ENCODE data around the gene CNTF.

CNTF gene

DNA sequence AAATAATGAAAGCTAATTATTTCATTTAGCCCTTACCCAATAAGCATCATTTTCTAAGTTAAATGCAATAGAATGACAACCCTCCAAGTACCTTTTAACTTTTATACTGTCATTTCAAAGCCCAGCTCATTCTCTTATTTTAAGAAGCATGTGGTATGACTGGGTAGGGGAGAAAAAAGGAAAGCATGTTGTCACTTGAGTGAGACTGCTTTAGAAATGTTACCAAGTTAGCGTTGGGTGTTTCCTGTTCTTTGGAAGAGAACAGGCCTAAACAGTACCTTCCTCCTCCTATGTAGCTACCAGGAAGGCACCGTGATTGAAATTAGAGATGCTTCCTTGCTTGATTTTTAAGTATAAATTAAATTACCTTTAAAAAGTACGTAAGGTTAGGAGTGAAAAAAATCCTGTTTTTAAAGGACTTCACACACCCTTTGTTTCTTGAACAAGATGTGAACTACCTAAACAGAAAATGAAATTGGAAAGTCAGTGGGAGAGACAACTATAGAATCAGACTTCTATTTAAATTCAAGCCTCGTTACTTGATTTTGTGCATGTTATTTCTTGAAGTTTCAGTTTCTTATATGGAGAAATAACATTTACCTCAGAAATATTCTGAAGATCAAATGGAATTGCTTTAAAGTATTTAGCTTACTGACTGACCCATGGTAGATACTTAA is 741 bp upstream of the CNTF start:
- H3K4me3 Mint-ChIP-seq: no peak overlapping the region
- no peaks in the 10 kb centered on the region for H3K9me3 Mint-ChIP-seq
- no peak overlapping the region for H3K27ac Mint-ChIP-seq
- H3K36me3 Mint-ChIP-seq (ENCODE audit: low read depth): peaks cover 86% of the 10 kb centered on the region
- intact Hi-C loops (cut with micrococcal nuclease): no loop called here
- no peaks in the 10 kb centered on the region for H3K27me3 Mint-ChIP-seq
- peaks cover 7% of the 10 kb centered on the region for H3K4me1 Mint-ChIP-seq (ENCODE audit: low read depth)

DNA sequence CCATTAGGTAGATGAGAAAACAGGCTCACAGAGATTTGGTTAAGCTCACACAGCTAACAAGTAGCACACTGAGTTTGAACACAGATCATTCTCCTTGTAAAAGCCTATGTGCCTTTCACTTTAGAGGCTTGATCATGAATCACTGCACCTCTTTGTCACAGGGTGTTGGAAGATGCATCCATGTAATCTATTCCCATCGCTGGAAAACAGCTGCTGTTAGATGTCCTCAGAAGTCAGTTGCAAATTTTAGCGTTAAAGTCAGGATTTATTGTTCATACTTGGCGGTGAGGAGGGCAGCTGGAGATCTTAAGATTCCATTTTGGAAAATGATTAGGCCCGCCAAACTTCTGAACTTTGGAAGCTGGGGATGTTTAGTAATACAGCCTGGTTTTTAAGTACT is 2.6 kb downstream of the CNTF start:
- Mint-ChIP-seq H3K36me3 (ENCODE audit: low read depth) (peaks cover 66% of the 10 kb centered on the region), H3K4me3 (no peak overlapping the region), H3K27me3 (no peaks in the 10 kb centered on the region), H3K9me3 (no peaks in the 10 kb centered on the region), H3K27ac (no peak overlapping the region), H3K4me1 (ENCODE audit: low read depth) (peaks cover 12% of the 10 kb centered on the region)
- intact Hi-C loops (cut with micrococcal nuclease): no loop called here

DNA sequence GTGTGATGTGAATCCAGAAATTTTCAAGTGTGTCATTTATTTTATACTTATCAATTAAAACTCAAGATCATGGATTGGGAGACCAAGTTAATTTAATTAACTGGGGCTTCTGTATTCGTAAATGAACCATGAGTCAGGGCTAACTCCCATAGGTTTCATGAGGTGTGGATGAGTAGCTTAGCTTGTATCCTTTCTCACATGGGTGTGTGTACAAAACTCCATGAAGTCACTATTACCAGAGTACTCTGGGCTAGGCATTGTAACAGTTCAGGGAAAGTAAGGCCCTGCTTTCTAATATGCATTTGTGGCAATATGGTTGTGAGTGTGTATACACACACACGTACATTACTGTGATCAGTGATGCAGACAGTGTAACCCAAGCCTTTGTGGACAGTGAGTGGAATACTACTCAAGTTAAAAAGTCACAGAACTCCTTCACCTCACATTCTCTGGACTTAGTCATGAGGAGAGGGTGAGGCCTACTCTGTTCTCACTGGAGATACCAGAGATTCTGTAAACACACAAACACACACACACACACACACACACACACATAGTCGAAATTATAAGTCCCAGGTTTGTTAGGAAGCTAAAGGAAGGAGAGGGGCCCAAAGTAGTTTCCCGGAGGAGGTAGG is 3.5 kb downstream of the CNTF start:
- Mint-ChIP-seq H3K27ac (peak overlapping the region; percentile 64), H3K4me3 (no peak overlapping the region), H3K4me1 (ENCODE audit: low read depth) (peaks cover 12% of the 10 kb centered on the region), H3K27me3 (no peaks in the 10 kb centered on the region), H3K36me3 (ENCODE audit: low read depth) (peaks cover 61% of the 10 kb centered on the region), H3K9me3 (no peaks in the 10 kb centered on the region)
- intact Hi-C loops (cut with micrococcal nuclease): no loop called here

DNA sequence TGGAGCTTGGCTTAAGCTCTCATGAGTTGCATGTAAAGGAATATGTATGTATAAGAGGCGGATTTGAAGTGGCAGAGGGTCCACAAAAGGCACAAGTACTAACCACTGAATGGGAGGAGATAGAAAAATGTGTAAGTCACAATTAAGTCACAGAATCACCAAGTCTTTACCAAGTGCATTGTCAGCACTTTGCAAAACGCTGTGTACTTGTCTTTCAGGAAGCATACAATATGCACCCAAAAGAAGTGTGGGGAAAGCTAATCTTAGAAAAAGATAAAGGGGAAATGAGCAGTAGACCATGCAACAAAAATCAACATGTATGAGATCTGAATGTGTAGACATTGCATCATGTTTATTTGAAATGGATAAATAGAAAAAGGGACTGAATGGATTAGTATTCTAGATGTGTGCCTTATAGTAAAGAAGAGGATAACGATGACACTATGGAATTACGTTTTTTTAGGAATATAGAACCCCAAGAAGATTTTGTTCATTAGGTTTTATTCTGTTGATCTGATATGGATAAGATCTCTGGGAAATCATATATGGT is 4.5 kb downstream of the CNTF start:
- Mint-ChIP-seq H3K27ac (no peak overlapping the region), H3K9me3 (no peaks in the 10 kb centered on the region), H3K4me3 (no peak overlapping the region), H3K36me3 (ENCODE audit: low read depth) (peaks cover 58% of the 10 kb centered on the region), H3K27me3 (no peaks in the 10 kb centered on the region), H3K4me1 (ENCODE audit: low read depth) (peaks cover 12% of the 10 kb centered on the region)
- intact Hi-C loops (cut with micrococcal nuclease): no loop called here

DNA sequence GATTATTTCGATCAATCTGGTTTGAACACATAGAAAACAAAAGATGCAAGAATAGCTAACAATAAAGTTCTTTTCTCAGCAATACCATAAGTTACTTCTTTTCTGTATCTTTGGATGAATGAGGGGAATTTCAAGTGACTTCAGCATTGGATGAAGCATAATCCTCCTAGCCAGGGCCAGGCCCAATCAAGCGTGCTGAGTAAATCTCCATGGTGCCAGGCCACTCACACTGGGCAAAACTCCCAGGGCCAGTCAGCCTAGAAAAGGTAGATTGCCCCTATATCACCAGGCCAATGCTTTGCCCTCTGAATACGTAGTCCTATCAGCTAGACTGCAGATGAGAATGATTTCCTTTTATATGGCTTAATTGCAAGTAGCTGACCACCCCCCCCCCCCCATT is 6.0 kb downstream of the CNTF start:
- Mint-ChIP-seq H3K36me3 (ENCODE audit: low read depth) (peaks cover 44% of the 10 kb centered on the region), H3K4me3 (no peak overlapping the region), H3K4me1 (ENCODE audit: low read depth) (peaks cover 12% of the 10 kb centered on the region), H3K27ac (no peak overlapping the region), H3K27me3 (no peaks in the 10 kb centered on the region), H3K9me3 (no peaks in the 10 kb centered on the region)
- intact Hi-C loops (cut with micrococcal nuclease): no loop called here

DNA sequence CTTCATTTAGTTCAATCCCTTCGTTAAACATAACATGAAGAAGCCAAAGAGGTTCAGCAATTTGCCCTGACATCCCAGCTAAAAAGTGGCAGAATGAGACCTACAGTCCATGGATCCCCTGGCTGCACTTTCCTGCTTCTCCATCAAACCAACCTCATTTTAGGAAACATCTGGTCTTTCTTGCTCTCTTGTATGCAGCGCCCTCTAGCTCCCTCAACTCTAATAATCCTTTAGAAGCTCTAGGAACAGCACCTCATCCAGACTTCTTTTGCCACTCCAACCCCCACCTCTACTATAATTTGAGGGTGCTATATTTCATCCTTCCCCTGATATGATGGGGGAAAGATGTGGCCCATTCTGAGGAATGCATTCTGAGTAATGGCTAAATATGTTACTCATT is 7.4 kb downstream of the CNTF start:
- H3K4me1 Mint-ChIP-seq (ENCODE audit: low read depth): peaks cover 12% of the 10 kb centered on the region
- H3K27ac Mint-ChIP-seq: no peak overlapping the region
- no peaks in the 10 kb centered on the region for H3K9me3 Mint-ChIP-seq
- no peak overlapping the region for H3K4me3 Mint-ChIP-seq
- H3K36me3 Mint-ChIP-seq (ENCODE audit: low read depth): peaks cover 30% of the 10 kb centered on the region
- intact Hi-C loops (cut with micrococcal nuclease): no loop called here
- H3K27me3 Mint-ChIP-seq: no peaks in the 10 kb centered on the region

DNA sequence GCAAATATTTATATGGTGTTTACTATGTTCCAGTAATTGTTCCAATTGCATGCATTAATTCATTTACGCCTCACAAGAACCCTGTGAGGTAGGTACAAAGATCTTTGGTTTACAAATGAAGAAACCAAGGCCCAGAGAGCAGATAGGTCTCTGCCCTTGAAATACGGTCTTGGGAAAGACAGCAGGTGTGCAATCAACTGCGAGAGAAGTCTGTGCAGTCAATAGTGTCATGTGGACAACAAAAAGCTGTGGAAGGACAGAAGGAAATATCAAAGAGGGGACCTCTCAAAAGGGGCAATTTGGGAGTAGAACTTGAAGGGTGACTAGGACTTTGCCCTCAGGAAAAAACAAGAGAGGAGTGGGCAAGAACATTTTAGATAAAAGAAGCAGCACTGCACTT is 8.9 kb downstream of the CNTF start:
- peaks cover 17% of the 10 kb centered on the region for H3K36me3 Mint-ChIP-seq (ENCODE audit: low read depth)
- H3K4me1 Mint-ChIP-seq (ENCODE audit: low read depth): peaks cover 8% of the 10 kb centered on the region
- intact Hi-C loops (cut with micrococcal nuclease): no loop called here
- H3K27ac Mint-ChIP-seq: no peak overlapping the region
- H3K9me3 Mint-ChIP-seq: no peaks in the 10 kb centered on the region
- H3K27me3 Mint-ChIP-seq: no peaks in the 10 kb centered on the region
- H3K4me3 Mint-ChIP-seq: no peak overlapping the region

DNA sequence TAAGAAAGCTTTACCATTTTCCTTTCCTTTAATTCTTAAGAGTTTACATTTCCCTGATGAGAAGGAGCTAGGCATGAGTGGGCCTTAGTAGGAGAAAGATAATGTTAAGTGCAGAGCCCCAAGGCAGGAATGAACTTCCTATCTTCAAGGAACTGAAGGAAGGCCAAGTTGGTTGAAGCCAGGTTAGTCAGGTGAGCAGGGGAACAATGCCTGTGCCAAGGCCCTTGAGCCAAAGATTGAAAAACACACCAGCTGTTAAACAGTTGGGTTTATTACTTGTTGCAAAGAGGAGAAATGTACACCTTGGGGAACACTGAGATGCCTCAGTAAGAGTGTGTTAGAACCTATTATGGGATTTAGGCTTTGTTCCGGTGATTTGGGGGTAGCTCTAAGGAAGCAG is 10.0 kb downstream of the CNTF start:
- Mint-ChIP-seq H3K36me3 (ENCODE audit: low read depth) (peaks cover 6% of the 10 kb centered on the region), H3K27ac (no peak overlapping the region), H3K4me1 (ENCODE audit: low read depth) (no peaks in the 10 kb centered on the region), H3K27me3 (no peaks in the 10 kb centered on the region), H3K9me3 (no peaks in the 10 kb centered on the region), H3K4me3 (no peak overlapping the region)
- intact Hi-C loops (cut with micrococcal nuclease): no loop called here

DNA sequence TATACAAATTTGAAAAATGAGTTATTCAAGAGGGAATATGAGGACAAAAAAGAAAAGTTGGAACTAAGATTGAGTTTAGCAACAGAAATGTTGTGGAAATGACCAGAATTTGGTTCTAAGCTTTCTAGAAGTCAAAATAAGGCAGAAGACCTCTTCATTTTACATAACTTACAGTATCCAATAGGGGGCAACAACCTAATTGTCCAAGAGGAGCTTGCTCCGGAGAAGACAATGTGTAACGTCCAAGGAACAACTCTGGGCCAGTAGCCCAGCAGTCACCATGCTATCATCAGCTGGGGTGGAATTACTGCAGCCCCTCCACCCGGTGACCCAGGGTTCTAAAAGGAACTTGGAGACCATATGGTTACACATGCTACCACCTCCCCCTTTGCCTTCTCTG is 14.1 kb downstream of the CNTF start:
- Mint-ChIP-seq H3K36me3 (ENCODE audit: low read depth) (no peaks in the 10 kb centered on the region), H3K9me3 (no peaks in the 10 kb centered on the region)
- intact Hi-C loops (cut with micrococcal nuclease): no loop called here

DNA sequence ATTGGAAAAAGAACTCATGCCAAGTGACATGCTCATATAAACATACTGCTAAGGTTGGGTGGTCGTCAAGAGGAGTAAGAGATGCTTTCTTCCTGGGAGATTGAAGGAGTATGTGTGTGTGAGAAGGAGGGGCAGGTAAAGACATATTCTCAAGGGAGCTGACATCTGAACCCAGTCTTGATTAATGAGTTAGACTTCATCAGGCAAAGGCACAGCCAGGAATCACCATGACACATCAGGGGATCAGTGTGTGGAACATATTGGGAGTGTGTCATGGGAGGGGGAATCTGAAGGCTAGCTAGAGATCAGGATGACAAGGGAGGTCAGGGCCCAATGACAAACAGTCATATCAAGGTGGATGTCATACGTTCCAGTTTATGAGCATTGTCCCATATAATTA is 14.9 kb downstream of the CNTF start:
- Mint-ChIP-seq H3K9me3 (no peaks in the 10 kb centered on the region), H3K27me3 (no peaks in the 10 kb centered on the region), H3K4me1 (ENCODE audit: low read depth) (peaks cover 27% of the 10 kb centered on the region), H3K4me3 (no peak overlapping the region), H3K27ac (peak overlapping the region; percentile 45), H3K36me3 (ENCODE audit: low read depth) (no peaks in the 10 kb centered on the region)
- intact Hi-C loops (cut with micrococcal nuclease): no loop called here

More for the DNA sequence above, 14.1 kb downstream of the CNTF start:
- Mint-ChIP-seq H3K27me3 (no peaks in the 10 kb centered on the region), H3K4me3 (no peak overlapping the region), H3K4me1 (ENCODE audit: low read depth) (peaks cover 25% of the 10 kb centered on the region), H3K27ac (no peak overlapping the region)

DNA sequence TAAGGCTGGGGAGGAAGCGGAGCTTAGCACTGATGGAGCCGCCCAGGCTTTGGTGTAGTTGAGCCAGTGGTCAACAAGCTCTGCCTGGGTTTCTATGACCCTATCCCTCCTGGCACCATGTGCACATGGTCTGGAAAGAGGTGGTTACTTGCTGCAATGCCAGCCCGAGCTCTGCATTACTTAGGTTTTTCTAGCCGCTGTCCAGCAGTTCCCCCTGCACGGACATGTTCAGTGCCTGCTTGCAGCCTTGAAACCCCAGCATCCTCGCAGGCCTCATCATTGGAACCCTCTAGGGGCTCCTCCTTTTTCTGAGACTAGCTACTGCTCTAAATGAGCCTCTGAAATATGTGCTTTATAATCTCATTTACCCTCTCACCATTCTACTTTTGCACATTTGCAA is 16.6 kb downstream of the CNTF start:
- no peak overlapping the region for H3K27ac Mint-ChIP-seq
- H3K9me3 Mint-ChIP-seq: no peaks in the 10 kb centered on the region
- intact Hi-C loops (cut with micrococcal nuclease): no loop called here
- H3K27me3 Mint-ChIP-seq: peaks cover under 1% of the 10 kb centered on the region
- H3K4me3 Mint-ChIP-seq: no peak overlapping the region
- H3K36me3 Mint-ChIP-seq (ENCODE audit: low read depth): no peaks in the 10 kb centered on the region
- H3K4me1 Mint-ChIP-seq (ENCODE audit: low read depth): peaks cover 27% of the 10 kb centered on the region

DNA sequence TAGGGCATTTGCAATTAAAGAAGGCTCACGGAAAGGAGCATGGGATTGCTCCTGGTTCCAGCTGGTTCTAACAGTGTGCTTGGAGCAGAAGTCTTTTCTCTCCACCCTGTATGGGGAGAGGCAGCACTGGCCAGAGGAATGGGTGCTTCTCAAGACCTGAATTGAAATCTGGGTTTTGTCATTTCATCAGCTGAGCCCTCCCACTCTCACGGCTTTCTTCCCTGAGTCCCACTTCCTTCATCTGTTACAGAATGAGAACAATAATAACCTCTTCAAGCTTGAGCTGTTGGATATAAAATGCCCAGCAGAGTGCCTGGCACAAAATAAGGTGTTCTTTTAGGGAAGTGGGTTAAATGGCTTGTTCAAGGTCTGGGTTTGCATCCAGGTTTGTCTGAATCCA is 17.2 kb downstream of the CNTF start:
- peaks cover 2% of the 10 kb centered on the region for H3K27me3 Mint-ChIP-seq
- H3K27ac Mint-ChIP-seq: no peak overlapping the region
- no peaks in the 10 kb centered on the region for H3K9me3 Mint-ChIP-seq
- no peaks in the 10 kb centered on the region for H3K36me3 Mint-ChIP-seq (ENCODE audit: low read depth)
- no peak overlapping the region for H3K4me3 Mint-ChIP-seq
- H3K4me1 Mint-ChIP-seq (ENCODE audit: low read depth): peaks cover 27% of the 10 kb centered on the region
- intact Hi-C loops (cut with micrococcal nuclease): no loop called here

DNA sequence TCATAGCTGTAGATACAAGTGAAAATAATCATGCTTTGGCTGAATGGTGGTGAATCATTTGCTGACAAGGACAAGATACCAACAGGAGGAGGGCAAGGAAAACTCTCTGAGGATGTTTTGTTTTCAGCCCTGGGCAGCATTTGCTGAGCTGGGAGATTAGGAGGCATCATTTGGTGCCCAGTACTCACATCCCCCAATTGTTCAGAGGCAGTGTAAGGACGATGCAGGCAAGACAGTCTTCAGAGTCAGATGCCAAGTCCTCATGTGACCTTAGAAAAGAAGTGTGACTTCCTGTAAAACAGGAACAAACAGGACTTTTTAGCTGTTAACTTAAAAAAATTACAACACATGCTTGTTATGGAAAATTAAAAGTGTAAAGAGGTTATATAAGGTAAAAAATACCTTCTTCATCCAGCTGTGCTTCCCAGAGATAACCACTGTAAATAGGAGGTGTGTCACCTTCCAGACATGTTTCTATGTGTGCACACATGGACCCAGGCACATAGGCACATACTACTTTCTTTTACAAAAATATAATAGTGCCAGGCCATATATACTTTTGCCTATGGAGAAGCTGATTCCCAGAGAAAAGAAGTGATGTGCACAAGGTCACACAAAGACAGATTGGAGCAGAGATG is 18.0 kb downstream of the CNTF start:
- peaks cover 27% of the 10 kb centered on the region for H3K4me1 Mint-ChIP-seq (ENCODE audit: low read depth)
- no peak overlapping the region for H3K27ac Mint-ChIP-seq
- no peak overlapping the region for H3K4me3 Mint-ChIP-seq
- no peaks in the 10 kb centered on the region for H3K36me3 Mint-ChIP-seq (ENCODE audit: low read depth)
- no peaks in the 10 kb centered on the region for H3K9me3 Mint-ChIP-seq
- peaks cover 2% of the 10 kb centered on the region for H3K27me3 Mint-ChIP-seq
- intact Hi-C loops (cut with micrococcal nuclease): no loop called here

DNA sequence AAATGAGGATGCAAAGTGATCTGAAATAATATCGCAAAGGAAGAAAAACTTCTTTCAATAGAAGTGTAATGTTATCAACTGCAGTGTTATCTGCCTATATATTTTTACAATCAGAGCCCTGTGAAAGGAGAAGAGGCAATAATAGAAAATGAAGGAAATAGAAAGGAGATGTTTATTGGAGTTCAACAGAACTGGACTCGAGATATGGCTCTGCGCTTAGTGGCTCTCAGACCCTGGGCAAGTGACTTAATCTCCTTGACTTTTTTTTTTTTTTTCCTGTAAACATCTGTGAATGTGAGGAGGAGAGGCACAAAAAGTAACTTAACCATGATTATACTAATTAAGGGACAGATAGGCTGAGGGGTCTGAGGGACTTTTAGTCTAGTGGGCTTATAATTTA is 18.9 kb downstream of the CNTF start:
- peaks cover 2% of the 10 kb centered on the region for H3K27me3 Mint-ChIP-seq
- H3K4me1 Mint-ChIP-seq (ENCODE audit: low read depth): peaks cover 27% of the 10 kb centered on the region
- H3K36me3 Mint-ChIP-seq (ENCODE audit: low read depth): no peaks in the 10 kb centered on the region
- peaks cover 5% of the 10 kb centered on the region for H3K9me3 Mint-ChIP-seq
- H3K4me3 Mint-ChIP-seq: no peak overlapping the region
- intact Hi-C loops (cut with micrococcal nuclease): no loop called here
- peak overlapping the region; percentile 47 for H3K27ac Mint-ChIP-seq

All from dendritic cell treated with granulocyte-macrophage colony-stimulating factor and Interleukin-4, amounts not matched to agents 40 ng/mL and 50 ng/mL, for 4 days (primary cell).